Inflammatory macrophage treated with lipopolysaccharide for 4 hours (primary cell): ENCODE data around the gene SLC6A17.

Source experiments
- DNase-seq: peaks from one replicate; pipeline ENCODE4 v3.0.0-alpha.2; 2020

Gene SLC6A17

DNA sequence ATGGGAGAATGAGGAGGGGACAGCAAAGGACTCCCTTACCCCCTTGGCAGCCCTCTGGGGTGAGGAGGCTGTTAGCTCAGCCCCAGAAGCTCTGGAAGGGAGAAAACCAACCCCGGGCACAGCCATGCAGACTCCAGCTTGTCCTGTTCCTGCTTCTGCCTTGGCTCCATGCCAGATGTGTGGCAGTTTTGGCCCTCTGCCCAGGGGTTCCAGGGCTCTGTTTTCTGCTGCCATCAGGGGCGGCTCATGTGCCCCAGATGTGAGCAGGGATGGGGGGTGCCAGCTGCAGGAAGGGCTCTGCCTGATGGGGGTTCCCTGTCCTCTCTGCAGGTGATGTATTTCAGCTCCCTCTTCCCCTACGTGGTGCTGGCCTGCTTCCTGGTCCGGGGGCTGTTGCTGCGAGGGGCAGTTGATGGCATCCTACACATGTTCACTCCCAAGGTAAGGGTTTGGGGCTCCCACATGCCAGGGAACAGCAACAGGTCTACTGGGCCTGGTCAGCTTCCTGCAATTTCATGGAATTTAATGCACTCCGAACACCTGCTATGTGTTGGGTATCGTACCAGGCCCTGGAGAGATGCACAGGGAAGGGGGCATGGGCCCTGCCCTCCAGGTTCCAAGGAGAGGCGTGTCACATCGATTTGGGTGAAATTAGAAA lies 26.1 kb downstream of the SLC6A17 start:
- no peak for DNase-seq

DNA sequence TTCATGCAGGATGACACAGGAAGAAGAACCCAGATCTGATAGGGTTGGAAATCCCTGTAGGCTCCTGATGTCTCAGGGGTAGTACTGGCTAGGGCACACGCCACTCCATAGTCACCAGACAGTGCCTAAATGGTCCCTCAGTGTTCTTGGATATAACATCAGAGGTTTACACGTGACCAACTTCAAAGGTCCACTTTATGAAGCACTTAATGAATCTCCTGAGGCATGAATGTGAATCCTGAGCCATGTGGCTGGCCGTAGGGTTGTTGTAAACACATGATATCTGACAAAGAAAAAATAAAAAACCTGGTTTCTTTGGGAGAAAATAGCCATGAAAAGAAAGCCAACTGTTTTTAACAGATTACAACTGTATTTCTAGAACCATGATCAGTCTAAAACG lies 27.5 kb downstream of the SLC6A17 start:
- no peak for DNase-seq

DNA sequence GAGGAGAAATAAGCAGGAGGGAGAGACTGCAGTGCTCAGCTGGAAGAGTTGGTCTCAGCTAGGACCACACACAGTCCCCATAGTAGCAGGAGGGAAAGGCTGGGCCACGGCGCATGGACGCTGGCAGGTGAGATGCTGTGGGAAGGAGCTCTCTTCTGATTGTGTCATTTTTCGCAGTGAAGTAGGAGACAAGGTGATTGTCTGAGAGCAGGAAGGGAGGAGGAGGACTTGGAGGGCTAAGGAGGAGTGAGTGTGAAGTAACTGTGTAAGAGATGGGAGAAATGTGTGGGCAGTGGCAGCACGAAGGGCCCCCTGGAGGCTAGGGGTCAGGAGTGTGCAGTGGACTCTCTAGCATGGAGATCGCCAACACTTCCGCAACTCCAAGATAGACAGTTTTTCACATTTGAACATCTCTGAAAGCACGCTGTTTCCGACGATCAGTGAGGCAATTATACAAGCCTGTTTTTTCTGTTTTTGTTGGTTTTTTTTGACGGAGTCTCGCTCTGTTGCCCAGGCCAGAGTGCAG lies 33.4 kb downstream of the SLC6A17 start:
- no peak for DNase-seq

DNA sequence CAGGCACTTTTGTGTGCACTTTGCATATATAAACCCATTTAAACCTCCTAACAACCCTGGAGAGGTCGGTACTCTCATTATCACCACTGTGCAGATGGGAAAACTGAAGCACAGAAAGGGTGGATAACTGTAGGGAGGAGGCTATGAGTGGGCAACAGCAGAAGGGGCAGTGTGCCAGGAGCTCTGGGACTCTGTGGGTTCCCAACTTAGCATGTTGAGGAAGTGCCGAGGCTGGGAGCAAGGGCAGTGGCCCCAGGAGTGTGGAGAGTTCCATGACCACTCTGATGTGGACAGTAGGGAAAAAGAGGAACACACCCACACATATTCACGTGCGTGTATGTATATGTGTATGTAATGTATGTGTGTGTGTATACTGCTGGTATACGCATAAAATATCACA lies 34.2 kb downstream of the SLC6A17 start:
- peak; percentile 47 for DNase-seq

DNA sequence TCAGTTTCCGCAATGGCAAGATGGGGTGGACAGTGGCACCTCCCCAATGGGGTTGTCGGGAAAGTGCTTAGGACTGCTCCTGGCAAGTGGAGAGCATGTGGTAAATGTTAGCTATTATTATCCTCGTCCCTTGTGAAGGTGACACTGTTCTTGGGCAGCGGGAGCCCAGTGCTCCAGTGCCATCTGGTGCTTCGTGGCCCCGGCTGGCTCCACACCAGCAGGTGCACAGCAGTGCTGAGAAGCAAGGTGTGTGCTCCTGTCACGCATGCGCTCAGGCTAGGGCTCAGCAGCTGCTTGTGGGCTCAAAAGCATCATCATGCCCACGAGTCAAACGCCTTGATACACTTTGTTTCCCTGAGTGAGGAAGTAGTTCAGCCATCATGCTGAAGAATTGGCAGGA lies 34.9 kb downstream of the SLC6A17 start:
- DNase-seq, result no peak

DNA sequence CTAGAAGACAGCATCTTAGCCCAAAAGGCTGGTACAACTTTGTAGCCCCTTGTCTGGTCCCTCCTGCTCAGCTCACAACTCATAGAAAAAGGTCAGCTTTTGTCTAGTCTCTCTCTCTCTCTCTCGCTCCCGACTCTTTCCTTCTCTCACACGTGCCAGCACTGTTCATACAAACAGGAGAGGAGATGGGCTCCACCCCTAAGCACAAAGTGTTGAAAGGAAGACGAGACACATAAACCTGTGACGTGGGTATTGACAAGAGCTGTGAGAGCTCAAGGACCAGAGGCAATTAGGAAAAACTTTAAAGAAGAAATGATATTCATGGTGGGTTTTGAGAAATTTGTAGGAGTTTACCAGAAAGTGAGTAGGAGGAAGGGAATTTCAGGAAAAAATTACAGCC lies 36.3 kb downstream of the SLC6A17 start:
- DNase-seq, result no peak

DNA sequence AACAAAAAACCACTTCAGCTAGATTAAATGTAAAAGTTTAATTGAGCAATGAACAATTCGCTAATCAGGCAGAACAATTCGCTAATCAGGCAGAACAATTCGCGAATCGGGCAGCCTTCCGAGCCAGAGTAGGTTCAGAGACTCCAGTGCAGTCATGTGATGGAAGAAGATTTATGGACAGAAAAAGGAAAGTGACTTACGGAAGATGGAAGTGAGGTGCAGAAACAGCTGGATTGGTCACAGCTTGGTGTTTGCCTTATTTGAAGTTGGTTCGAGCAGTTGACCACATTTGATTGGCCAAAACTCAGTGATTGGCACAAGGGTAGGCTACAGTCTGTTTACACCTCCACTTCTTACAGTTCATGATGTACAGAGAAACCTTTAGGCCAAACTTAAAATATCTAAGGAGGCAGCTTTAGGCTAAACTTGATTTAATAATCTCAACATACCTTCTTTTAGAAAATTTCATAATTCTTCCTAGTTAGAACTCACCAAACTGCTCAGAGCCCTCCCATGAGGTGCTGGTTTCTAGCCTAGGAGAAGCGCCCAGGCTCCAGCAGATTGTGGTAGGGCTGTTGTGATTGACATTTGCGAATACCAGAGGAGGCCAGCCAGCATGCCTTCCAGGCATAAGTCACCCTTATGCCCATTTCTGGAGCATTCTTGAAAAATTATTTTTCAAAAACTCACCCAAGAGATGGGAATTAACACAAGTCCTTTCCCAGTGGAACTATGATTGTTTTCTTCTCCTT lies 37.0 kb downstream of the SLC6A17 start:
- DNase-seq, result no peak

DNA sequence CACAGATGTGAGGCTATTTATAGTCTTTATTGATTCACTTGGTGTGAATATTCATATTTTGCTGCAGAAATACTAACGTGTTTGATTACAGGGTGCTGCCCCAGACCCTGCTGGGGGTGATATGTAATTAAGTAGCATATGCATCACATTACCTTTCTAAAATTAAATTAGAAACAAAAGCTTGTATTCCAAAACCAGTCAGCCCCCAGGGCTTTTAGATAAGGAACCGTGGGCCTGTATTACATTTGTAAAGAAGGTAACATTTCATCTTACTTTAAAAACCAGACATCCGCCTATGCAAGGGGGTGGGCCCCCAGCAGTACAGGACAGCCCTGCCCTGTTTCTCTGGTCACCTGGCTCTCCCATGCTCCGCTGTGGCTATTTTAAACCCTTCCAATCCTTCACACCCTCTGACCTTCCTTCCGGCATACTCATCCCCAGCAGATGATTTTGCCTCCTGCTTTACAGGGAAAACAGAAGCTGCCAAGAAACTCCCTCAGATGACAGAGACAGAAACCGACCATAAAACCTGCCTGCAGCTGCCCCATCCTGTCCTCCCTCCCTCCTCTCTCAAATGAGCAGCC lies 37.8 kb downstream of the SLC6A17 start:
- no peak for DNase-seq

DNA sequence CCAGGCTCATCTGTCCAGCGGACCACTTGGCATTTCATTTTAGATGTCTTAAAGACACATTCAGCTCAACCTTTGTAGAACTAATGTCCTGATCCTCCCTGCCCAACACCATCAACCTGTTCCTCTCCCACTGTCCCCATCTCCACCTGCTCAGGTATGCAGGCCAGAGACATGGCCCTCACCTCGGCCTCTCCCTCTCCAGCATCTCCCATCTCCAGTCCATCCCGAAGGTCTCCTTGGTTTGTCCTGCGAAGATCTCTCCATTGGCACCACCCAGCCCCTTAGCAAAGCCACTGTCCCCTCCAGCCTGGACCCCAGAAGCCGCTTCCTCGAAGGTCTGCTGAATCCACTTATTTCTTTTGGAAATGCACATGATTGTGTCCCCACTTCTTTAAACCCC lies 38.9 kb downstream of the SLC6A17 start:
- no peak for DNase-seq

DNA sequence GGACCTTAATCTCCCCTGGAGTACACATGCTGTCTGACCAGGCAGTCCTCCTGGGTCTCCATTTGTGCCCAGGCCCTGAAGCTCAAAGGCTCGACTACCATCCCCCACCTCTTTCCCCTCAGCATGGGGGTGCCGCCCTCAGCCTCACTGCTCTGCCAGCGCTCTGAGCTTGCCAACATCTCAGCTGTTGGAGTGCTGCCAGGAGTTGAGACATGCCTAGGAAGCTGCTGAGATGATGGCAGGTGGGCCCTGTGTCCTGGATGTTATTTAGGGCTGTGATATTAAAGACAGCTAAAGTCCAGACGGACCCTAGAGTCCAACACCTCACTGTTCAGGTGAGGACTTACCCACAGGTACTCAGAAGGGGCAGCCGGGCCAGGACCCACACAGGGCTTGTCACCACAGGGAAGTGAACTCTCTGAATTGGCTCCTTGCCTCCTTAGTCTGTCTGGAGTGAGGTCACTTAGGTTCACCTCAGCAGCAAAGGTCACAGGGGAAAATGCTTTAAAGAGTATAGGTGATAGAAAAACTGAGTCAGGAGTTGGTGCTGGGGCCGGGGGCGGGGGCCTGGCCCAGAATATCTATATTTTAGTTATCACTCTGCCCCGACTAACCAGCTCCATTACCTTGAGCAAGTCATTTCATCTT lies 40.1 kb downstream of the SLC6A17 start:
- DNase-seq, result no peak

DNA sequence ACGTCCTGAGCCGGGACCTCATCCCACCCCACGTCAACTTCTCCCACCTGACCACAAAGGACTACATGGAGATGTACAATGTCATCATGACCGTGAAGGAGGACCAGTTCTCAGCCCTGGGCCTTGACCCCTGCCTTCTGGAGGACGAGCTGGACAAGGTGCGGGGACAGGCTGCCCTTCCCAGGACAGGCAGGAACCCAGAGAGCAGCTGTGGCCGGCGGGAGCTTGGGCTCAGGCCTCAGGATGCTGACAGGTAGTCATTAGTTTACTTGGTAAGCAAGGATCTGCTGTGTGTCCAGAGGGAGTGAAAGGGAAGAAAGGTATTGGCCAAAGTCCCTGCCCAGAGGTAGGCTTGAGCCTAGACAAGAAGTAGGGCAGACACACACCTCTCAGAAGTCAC lies 42.2 kb downstream of the SLC6A17 start:
- DNase-seq, result no peak

DNA sequence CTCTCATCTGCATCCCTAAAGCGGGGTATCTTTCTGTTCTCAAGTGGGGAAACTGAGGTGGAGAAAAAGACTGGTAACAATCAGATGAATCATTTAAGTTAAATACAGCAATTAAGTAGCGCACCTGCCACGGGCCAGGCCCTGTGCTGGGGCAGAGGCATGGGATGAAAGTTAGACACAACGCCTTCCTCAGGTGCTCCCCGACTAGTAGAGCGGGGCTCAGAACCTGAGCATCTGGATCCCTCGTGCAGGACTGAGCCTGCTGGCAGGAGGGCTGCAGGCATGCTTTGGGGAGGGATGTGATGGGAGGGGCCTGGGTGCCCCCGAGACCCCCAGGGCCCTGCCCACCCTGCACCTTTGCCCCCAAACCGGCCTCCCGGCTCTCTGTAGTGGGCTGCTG lies 44.9 kb downstream of the SLC6A17 start:
- no peak for DNase-seq

DNA sequence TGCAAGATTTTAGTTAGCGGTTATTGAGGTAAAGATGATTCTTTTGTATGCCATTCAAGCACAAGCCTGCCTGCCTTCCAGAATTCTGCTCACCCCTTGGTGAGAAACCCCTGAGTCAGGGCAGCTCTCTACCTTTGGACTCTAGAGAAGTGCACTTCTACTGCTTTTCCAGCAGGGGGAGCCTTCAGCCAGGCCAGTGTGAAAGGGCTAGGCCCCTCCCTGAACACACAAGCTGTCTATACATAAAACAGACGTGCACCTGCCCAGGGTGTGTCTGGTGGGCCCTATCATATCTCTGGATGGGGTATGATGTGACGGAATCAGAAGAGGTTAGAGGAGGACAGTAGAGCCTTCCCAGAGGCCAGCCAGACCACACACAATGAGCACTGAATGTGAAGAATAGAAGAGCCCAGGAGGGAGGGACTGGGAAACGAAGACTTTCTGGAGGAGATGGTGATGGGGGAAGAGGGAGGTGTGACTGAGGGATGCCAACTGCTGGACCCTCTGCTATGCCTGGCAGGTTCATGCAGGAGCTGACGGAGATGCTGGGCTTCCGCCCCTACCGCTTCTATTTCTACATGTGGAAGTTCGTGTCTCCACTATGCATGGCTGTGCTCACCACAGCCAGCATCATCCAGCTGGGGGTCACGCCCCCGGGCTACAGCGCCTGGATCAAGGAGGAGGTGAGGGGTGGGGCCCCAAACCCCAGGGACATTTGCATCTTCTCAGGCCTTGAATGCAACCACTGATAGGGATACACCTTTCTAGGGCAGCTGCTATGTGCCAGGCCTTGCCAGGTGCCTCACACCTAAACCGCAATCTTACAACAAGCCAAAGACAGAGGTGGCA lies 46.8 kb downstream of the SLC6A17 start:
- peak; percentile 41 for DNase-seq

DNA sequence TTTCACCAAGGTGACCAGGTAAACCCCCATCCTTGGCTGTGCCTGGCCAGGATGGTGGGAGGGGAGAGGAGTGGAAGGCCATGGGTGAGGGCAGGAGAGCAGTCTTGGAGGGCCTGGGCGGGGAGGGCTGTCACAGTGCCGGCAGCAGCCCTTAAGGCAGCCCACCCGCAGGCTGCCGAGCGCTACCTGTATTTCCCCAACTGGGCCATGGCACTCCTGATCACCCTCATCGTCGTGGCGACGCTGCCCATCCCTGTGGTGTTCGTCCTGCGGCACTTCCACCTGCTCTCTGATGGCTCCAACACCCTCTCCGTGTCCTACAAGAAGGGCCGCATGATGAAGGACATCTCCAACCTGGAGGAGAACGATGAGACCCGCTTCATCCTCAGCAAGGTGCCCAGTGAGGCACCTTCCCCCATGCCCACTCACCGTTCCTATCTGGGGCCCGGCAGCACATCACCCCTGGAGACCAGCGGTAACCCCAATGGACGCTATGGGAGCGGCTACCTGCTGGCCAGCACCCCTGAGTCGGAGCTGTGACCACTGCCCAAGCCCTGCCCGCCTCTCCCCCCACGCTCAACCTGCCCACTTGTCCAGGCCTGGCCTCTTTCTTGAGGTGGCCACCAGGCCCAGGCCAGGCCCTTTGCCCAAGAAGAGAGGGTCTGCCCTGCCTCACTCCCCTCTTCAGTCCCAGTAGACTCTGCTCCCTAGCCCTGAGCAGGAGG lies 47.8 kb downstream of the SLC6A17 start:
- DNase-seq, result no peak

DNA sequence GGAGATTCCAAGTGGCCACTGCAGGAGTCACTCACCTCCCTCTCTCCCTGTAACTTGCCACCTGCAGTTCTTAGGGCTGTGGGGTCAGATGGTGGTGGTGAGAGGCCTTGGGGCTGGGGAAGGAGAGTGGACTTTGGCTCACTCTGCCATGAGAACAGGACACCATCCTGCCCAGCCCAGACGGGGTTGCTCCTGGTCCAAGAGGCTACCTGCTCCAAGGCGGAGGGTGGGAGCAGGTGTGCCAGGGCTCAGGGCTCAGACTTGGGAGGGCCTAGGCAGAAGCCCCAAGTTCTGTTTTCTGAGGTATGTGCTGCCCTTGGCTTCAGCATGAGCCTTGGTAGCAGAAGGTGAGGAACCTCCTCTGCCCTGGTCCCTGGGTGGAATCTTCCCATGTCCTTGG lies 48.5 kb downstream of the SLC6A17 start:
- DNase-seq, result no peak

DNA sequence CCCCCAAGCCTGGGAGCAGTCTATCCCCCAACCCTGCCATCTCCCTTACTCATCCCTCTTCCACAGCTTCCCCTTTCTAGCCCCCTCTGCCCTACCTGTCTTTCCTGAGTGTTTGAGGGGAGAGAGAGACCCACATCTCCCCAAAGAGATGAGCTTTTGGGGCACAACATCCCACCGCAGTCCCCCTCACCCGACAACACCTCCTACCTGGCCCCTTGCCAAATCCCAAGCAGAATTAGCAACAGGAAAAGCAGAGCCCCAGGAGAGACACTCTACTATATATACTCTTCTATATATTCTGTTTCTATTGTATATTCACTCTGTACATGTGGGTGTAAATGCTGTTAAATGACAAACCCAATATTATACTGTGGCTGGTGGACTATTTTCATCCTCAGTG lies 49.9 kb downstream of the SLC6A17 start:
- DNase-seq, result no peak

DNA sequence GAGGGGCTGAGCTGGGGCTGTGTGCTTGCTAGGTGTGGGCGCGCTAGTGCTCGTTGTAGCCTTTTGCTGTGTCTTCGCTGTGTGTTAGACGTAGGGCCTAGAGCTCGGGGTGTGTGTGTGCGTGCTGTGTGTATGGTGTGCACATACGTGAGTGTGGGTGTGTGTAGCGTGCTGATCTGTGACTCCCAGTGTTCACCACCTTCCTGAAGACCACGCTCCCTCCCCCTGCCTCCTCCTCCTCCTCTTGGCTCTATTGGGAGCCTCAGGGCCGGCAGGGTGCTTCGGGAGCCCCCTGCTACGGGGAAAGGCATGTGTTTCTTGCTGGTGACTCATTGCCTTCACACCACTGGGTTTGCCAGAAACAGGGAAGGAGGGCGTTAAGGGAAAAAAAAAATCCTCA lies 50.4 kb downstream of the SLC6A17 start:
- no peak for DNase-seq

DNA sequence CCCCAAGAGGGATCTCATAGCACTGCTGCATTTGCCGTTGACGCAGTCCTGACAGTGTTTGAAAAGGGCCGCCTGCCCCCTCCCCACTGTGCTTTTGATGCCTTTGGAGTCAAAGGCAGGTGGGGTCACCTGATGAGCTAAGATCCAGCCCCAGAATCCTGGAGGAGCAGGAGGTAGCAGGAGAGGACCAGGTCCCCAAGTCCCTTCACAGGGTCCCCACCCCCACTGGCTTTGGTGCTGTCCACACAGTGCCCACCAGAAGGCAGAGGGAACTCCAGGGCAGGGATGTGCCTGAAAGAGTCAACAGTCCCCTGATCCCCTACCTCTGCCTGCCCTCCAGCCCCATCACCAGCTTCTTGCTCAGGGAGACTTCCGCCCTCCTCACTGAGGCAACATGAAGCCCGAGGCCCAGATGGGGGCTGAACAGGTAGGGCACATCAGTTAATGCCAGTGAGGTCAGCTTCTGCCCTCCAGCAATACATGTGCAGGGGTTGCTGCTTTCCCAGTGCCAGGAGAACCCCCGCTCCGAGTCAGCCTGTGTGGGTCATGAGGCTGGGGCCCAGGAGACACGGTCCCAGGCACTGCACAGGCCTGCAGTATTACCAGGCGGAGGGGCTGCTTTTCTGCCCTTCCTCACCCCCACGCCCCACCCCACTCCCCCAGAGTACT lies 51.0 kb downstream of the SLC6A17 start:
- DNase-seq, result no peak

DNA sequence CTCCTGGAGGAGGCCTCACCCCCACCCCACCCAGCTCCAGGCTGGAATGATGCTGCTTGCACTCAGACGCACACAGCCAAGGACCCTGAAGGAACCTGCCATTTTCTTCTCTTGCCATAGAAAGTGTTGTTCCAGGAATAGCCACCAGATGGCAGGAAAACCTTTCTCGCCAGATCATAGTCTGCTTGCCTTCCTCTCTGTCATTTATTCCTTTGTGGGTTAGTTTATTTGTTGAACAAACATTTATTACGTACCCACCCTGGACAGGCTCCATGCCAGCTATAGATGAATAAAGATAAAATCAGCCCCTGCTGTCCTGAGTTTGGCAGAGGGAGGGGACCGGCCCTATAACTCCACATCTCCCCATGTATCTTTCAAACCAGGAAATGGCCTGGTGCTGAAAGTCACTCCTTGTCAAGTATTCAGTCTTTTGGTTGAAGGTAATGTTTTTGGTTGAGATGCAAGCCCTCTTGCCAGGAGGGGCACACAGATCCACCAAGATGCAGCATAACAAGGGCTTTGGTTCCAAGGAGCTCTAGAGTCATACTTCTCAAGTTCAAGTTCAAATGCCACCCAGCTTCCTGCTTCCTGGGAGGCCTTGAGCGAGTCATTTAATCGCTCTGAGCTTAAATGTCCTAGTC lies 52.8 kb downstream of the SLC6A17 start:
- DNase-seq, result peak; percentile 62

DNA sequence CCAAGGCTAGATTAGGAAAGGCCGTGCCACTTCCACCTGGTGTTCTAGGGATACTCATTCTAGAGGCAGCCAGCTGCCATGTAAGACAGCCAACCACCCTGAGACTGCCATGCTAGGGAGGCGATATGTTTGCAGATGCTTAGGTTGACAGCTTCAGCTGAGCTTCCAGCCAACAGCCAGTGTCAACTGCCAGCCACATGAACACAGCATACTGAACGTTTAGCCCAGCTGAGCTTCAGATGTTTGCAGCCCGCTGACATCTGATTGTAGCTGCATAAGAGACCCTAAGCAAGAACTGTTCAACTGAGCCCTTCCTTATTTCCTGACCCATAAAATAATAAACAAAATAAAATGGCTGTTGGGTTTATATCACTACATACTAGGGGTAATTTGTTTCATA lies 54.9 kb downstream of the SLC6A17 start:
- no peak for DNase-seq

DNA sequence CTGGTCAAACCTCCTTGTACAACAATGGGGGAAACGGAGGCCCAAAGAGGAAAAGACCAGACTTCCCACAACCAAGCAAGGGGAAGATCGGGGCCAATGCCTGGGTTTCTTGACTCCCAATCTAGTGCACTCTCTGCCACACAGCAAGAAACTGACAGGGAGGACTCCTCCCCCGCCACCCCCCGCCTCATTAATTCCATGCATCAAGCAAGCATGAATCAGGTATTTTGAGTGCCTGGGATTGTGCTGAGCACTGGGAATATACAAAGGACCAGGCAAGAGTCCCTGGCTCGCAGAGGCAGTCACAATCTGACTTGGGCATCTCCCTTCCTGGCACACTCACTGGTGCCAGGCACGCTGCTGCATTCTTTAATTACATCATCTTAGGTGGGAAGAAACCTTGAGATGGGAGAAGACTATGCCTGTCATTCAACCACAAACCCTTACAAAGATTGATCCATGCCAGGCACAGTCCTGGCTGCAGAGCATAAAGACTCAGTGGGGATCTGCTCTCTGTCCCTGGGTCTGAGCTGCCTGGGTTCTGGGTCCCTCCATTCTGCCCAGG lies 55.4 kb downstream of the SLC6A17 start:
- DNase-seq, result no peak
